ENCODE results near the gene TRIM46. TPM values are rescaled to one million over a fixed set of nuclear protein-coding genes. Genes with fewer than 3 reads are reported as not detected.

Gene TRIM46
- total and polyA plus RNA-seq, 2 of the 13 experiments (the other 11 are each of a cell fraction or from before 2014, with no cell fraction given): 0.04 to 0.09 TPM

- TF ChIP-seq ZNF790 (CRISPR knock-in tag; IDR thresholded peaks at IDR 0.05; ENCODE audit: borderline replicate concordance) (0 out of 2 replicates have a peak, but pooled peaks have one; percentile 6), MXD3 (CRISPR knock-in tag; IDR thresholded peaks at IDR 0.05) (peak; percentile 11; the same call in 1 of the 2 replicates), TARDBP (CRISPR knock-in tag; IDR thresholded peaks at IDR 0.05) (0 out of 2 replicates have a peak, but pooled peaks have one; percentile 3), CBX5 (CRISPR knock-in tag; IDR thresholded peaks at IDR 0.05; ENCODE audit: borderline replicate concordance) (peak; percentile 49; the same call in 1 of the 2 replicates), ZSCAN20 (CRISPR knock-in tag; IDR thresholded peaks at IDR 0.05; ENCODE audit: borderline replicate concordance) (no peak), ZNF691 (CRISPR knock-in tag; IDR thresholded peaks at IDR 0.05; ENCODE audit: borderline replicate concordance, low read depth) (0 out of 2 replicates have a peak, but pooled peaks have one; percentile 53), YEATS2 (CRISPR knock-in tag; IDR thresholded peaks at IDR 0.05; ENCODE audit: borderline replicate concordance) (no peak), RBM22 (optimal IDR thresholded peaks at IDR 0.05; ENCODE audit: low read length) (no peak), GATA4 (IDR thresholded peaks at IDR 0.05; ENCODE audit: borderline replicate concordance, low read depth) (no peak)
These were observed 35.7 kb downstream of the TRIM46 start (continued) for GRCh38 chr1:155209312-155209721.

- H3K4me2 ChIP-seq (ENCODE audit: low read depth, low read length): peak overlapping the region; percentile 100
These were observed 36.9 kb downstream of the TRIM46 start for GRCh38 chr1:155210314-155211104.

More at GRCh38 chr1:155210314-155211104, 36.9 kb downstream of the TRIM46 start:
- no peak for ATAC-seq
- CTCF ChIA-PET (ENCODE audit: low intra/inter-chr PET ratio, low total read pairs): no interaction called here
- H3K9me3 ChIP-seq (ENCODE audit: low read length): no peaks in the 10 kb centered on the region
- peak overlapping the region; percentile 9 to 99 (median 96); a peak in 3 of 6 replicates for H3K4me3 ChIP-seq (replicated peaks in 1 of 3; ENCODE audit: insufficient read depth in 1 of 3, low read depth in 2 of 3, low read length in 3 of 3)
- H3K79me2 ChIP-seq (ENCODE audit: insufficient read depth, low read length): peaks cover 13% of the 10 kb centered on the region
- peak overlapping the region; percentile 98 for H3K27ac ChIP-seq (ENCODE audit: extremely low read length, insufficient read depth, low read length)
- DNase-seq (ENCODE audit: low spot score): no peak
- no TSS peak for BruUV-seq (replicated peaks)
- in situ Hi-C loops (cut with HindIII; ENCODE audit: extremely low pct_ligation_motif_present, low pct_unique_long_range_greater_than_20kb) (no loop called here), intact Hi-C loops (cut with micrococcal nuclease; ENCODE audit: unreplicated experiment) (no loop called here)
- POLR2A ChIA-PET: interaction anchor here (1.8 kb wide), 1 partner anchor 16 kb away, joined by 8 read pairs; no protein-coding TSS in a partner anchor
- H2AFZ ChIP-seq (ENCODE audit: low read length): no peak overlapping the region
- 90% methylated on average over 4 of the region's 4 CpGs for WGBS (ENCODE audit: low lambda C conversion rate)
- peak overlapping the region; percentile 100 for H3K9ac ChIP-seq (ENCODE audit: insufficient read depth, low read depth, low read length)
- H3K36me3 ChIP-seq (replicated peaks in 1 of 2; ENCODE audit: control insufficient read depth in 1 of 2, insufficient read depth in 2 of 2, low read length in 2 of 2): peaks cover 3 to 5% of the 10 kb centered on the region in 2 experiments; a peak in 3 of 5 replicates
- H4K20me1 ChIP-seq (ENCODE audit: insufficient read depth, low read length): no peaks in the 10 kb centered on the region
- TF ChIP-seq E2F5 (CRISPR knock-in tag; conservative IDR thresholded peaks at IDR 0.05) (no peak), RFX5 (IDR thresholded peaks at IDR 0.05; ENCODE audit: low read depth, low read length) (no peak), PTBP1 (IDR thresholded peaks at IDR 0.05; ENCODE audit: low read depth, low read length, poor library complexity, severe bottlenecking) (no peak), FOSL1 (CRISPR knock-in tag; IDR thresholded peaks at IDR 0.05; ENCODE audit: borderline replicate concordance) (no peak), SRF (IDR thresholded peaks at IDR 0.05; ENCODE audit: low read depth, low read length) (no peak)
- TF ChIP-seq, protein P1, sequence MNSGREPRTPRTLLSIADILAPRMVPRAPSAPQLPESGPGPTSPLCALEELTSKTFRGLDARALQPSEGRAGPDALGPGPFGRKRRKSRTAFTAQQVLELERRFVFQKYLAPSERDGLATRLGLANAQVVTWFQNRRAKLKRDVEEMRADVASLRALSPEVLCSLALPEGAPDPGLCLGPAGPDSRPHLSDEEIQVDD (CRISPR knock-in tag; IDR thresholded peaks at IDR 0.05; ENCODE audit: borderline replicate concordance): no peak
- H3K27me3 ChIP-seq (ENCODE audit: control insufficient read depth in 1 of 2, insufficient read depth in 2 of 2, low read length in 2 of 2): peaks cover 0 to 5% of the 10 kb centered on the region in 2 experiments; a peak in 1 of 5 replicates
- no peak for FAIRE-seq
- H3K4me1 ChIP-seq (ENCODE audit: insufficient read depth, low read length): peaks cover 29% of the 10 kb centered on the region
